HepG2 (cell line): Measurements from ENCODE around the gene CYP19A1. TPM values are rescaled to one million over a fixed set of nuclear protein-coding genes. Genes with fewer than 3 reads are reported as not detected.

Source experiments
- ATAC-seq: fragments of 200-7000 bp; cut with Tn5 transposase; 3 replicates; pipeline ENCODE4 v1.9.1; 2020; ENCODE audit warnings: mild to moderate bottlenecking, moderate library complexity
- BruUV-seq: library from RNA; stranded (reverse); fragments of 400-500 nt; replicated peaks from 2 replicates; lab custom pipeline; 2021; lab: Mats Ljungman, UMichigan
- CTCF ChIA-PET: fragments of 300-600 bp; formaldehyde crosslinking; extraction: SDS; loops from one replicate; lab custom pipeline; 2021; ENCODE audit warnings: low total read pairs, inconsistent platforms, low intra/inter-chr PET ratio; lab: Yijun Ruan, JAX
- POLR2A ChIA-PET: fragments of 350-600 bp; sonication (Branson Sonifier 250); formaldehyde crosslinking; loops from one replicate; lab custom pipeline; 2020; ENCODE audit warnings: antibody characterized with exemption, inconsistent platforms; lab: Yijun Ruan, JAX
- DNase-seq: peaks from one replicate; pipeline ENCODE4 v3.0.0-alpha.2; 2015; ENCODE audit warnings: low spot score
- FAIRE-seq: peaks from 3 replicates; lab custom pipeline; 2011; peaks lifted over from hg19 to GRCh38; lab: Jason Lieb, UNC
- H2AFZ ChIP-seq: one replicate; pipeline ENCODE4 v1.6.1; 2011; ENCODE audit warnings: low read length, inconsistent platforms
- H3K27ac ChIP-seq: fragments of 300-600 bp; 3 replicates; pipeline ENCODE4 v1.8.0; 2011; ENCODE audit warnings: mixed run types, mild to moderate bottlenecking, mixed read lengths, low read length, inconsistent platforms; ENCODE audit not compliant: insufficient read depth; ENCODE audit errors: extremely low read length
- H3K27me3 ChIP-seq, 2 experiments: fragments of 200-600 bp in 1 of 2; 2 replicates in 1 of 2; 3 replicates in 1 of 2; pipeline versions ENCODE4 v1.6.0 to v1.8.0; 2011; ENCODE audit warnings: low read length in 2 of 2, mild to moderate bottlenecking in 2 of 2, moderate library complexity in 2 of 2, inconsistent platforms in 1 of 2; ENCODE audit not compliant: insufficient read depth in 2 of 2, control insufficient read depth in 1 of 2
- H3K36me3 ChIP-seq, 2 experiments: fragments of 200-600 bp in 1 of 2; replicated peaks in 1 of 2; 2 replicates in 1 of 2; 3 replicates in 1 of 2; pipeline versions ENCODE4 v1.5.1 to v1.8.0; 2011; ENCODE audit warnings: low read length in 2 of 2, inconsistent platforms in 1 of 2; ENCODE audit not compliant: insufficient read depth in 2 of 2, control insufficient read depth in 1 of 2
- H3K4me1 ChIP-seq: 2 replicates; pipeline ENCODE4 v1.5.1; 2012; ENCODE audit warnings: low read length, inconsistent platforms; ENCODE audit not compliant: insufficient read depth
- H3K4me2 ChIP-seq: 2 replicates; pipeline ENCODE4 v1.6.0; 2011; ENCODE audit warnings: low read depth, low read length, inconsistent platforms
- H3K4me3 ChIP-seq, 3 experiments: fragments of 200-600 bp in 1 of 3; sonication (generic), shearing (Covaris generic) in 1 of 3; replicated peaks in 1 of 3; 2 replicates each; pipeline ENCODE4 v1.5.1; 2011 to 2016; ENCODE audit warnings: low read length in 3 of 3, inconsistent platforms in 2 of 3, low read depth in 2 of 3, mild to moderate bottlenecking in 2 of 3, control low read depth in 1 of 3, mixed read lengths in 1 of 3; ENCODE audit not compliant: insufficient read depth in 1 of 3
- H3K79me2 ChIP-seq: one replicate; pipeline ENCODE4 v1.6.1; 2011; ENCODE audit warnings: low read length, inconsistent platforms; ENCODE audit not compliant: insufficient read depth
- H3K9ac ChIP-seq: 2 replicates; pipeline ENCODE4 v1.6.0; 2011; ENCODE audit warnings: mild to moderate bottlenecking, low read depth, low read length, inconsistent platforms; ENCODE audit not compliant: insufficient read depth
- H3K9me3 ChIP-seq: 2 replicates; pipeline ENCODE4 v1.5.1; 2012; ENCODE audit warnings: mild to moderate bottlenecking, low read length
- H4K20me1 ChIP-seq: 2 replicates; pipeline ENCODE4 v1.6.0; 2011; ENCODE audit warnings: inconsistent platforms, mild to moderate bottlenecking, low read length, moderate library complexity; ENCODE audit not compliant: insufficient read depth
- DNMT3B ChIP-seq: conservative IDR thresholded peaks from 2 replicates; pipeline ENCODE4 v1.6.1; 2016; ENCODE audit warnings: missing biosample characterization, control low read depth
- ELF3 ChIP-seq: IDR thresholded peaks from 2 replicates; pipeline ENCODE4 v1.6.1; 2016; ENCODE audit warnings: missing genetic modification reagents, missing compliant biosample characterization
- GATAD2A ChIP-seq: IDR thresholded peaks from 2 replicates; pipeline ENCODE4 v1.6.1; 2016
- NR2F1 ChIP-seq, 2 experiments: fragments of 450-650 bp in 1 of 2; formaldehyde crosslinking in 1 of 2; IDR thresholded peaks; 2 replicates each; pipeline versions ENCODE4 v1.5.0 to v1.6.1; 2016 to 2020; ENCODE audit warnings: mild to moderate bottlenecking in 1 of 2, missing compliant biosample characterization in 1 of 2, missing genetic modification reagents in 1 of 2, moderate library complexity in 1 of 2
- PBX2 ChIP-seq: IDR thresholded peaks from 2 replicates; pipeline ENCODE4 v1.6.1; 2016; ENCODE audit warnings: control low read depth
- SETDB1 ChIP-seq: sonication (generic); formaldehyde crosslinking; IDR thresholded peaks from 2 replicates; pipeline ENCODE4 v1.5.1; 2020; ENCODE audit warnings: missing genetic modification reagents, mild to moderate bottlenecking, borderline replicate concordance
- SPEN ChIP-seq: sonication (generic); formaldehyde crosslinking; IDR thresholded peaks from 2 replicates; pipeline ENCODE4 v1.5.1; 2020; ENCODE audit warnings: low read depth, mild to moderate bottlenecking, missing genetic modification reagents
- U2AF1 ChIP-seq: fragments of 200-400 bp; formaldehyde crosslinking; optimal IDR thresholded peaks from 2 replicates; pipeline ENCODE3; 2017; ENCODE audit warnings: mild to moderate bottlenecking, low read depth, low read length
- ZBTB8A ChIP-seq: sonication (generic); formaldehyde crosslinking; IDR thresholded peaks from 2 replicates; pipeline ENCODE4 v1.4.0; 2020; ENCODE audit warnings: mild to moderate bottlenecking, low read depth, missing genetic modification reagents, borderline replicate concordance
- ZNF230 ChIP-seq: sonication (generic); formaldehyde crosslinking; IDR thresholded peaks from 2 replicates; pipeline ENCODE4 v1.4.0; 2020; ENCODE audit warnings: mild to moderate bottlenecking, missing genetic modification reagents
- ZNF232 ChIP-seq: sonication (generic); formaldehyde crosslinking; IDR thresholded peaks from 2 replicates; pipeline ENCODE4 v1.4.0; 2020; ENCODE audit warnings: missing genetic modification reagents, borderline replicate concordance
- ZNF567 ChIP-seq: sonication (generic); formaldehyde crosslinking; IDR thresholded peaks from 2 replicates; pipeline ENCODE4 v1.8.1; 2023; ENCODE audit warnings: mild to moderate bottlenecking, missing genetic modification reagents, borderline replicate concordance
- ZNF572 ChIP-seq: sonication (generic); formaldehyde crosslinking; IDR thresholded peaks from 2 replicates; pipeline ENCODE4 v1.5.1; 2020; ENCODE audit warnings: mild to moderate bottlenecking, missing genetic modification reagents
- ZNF589 ChIP-seq: sonication (generic); formaldehyde crosslinking; conservative IDR thresholded peaks from 2 replicates; pipeline ENCODE4 v1.8.0; 2022; ENCODE audit warnings: mild to moderate bottlenecking, moderate library complexity, missing genetic modification reagents
- ZNF891 ChIP-seq: sonication (generic); formaldehyde crosslinking; IDR thresholded peaks from 2 replicates; pipeline ENCODE4 v1.5.0; 2020; ENCODE audit warnings: mild to moderate bottlenecking, missing genetic modification reagents
- WGBS: methylation state at CpG from one replicate; pipeline ENCODE4 v1.1.6; 2017; ENCODE audit warnings: low lambda C conversion rate; 5-methylcytosine and 5-hydroxymethylcytosine counted together
- in situ Hi-C: cut with HindIII; loops from 2 replicates; pipeline ENCODE4 v1.10.0; 2017; ENCODE audit warnings: low pct_unique_long_range_greater_than_20kb; ENCODE audit not compliant: extremely low pct_ligation_motif_present
- intact Hi-C: fragments of 100-400 bp; cut with micrococcal nuclease; formaldehyde crosslinking; loops from one replicate; pipeline ENCODE4 v1.10.0; 2022; ENCODE audit not compliant: unreplicated experiment
- polyA plus RNA-seq, 8 experiments: library from polyadenylated mRNA; depleted of rRNA in 3 of 8; stranded (reverse) in 7 of 8; unstranded in 1 of 8; fragments of >200 nt; fragmentation: Illumina TruSeq in 4 of 8; extraction: Trizol in 4 of 8; gene quantifications; 2 replicates each; pipeline versions ENCODE4 v1.2.1 to v1.2.3, GENCODE V29; 2011 to 2016; ENCODE audit warnings: low read depth in 4 of 8, missing spikeins in 1 of 8, mixed read lengths in 1 of 8; ENCODE audit not compliant: insufficient read depth in 1 of 8
- total RNA-seq, 5 experiments: library from RNA; depleted of rRNA; stranded (reverse); fragments of >200 nt; fragmentation: Illumina TruSeq; extraction: Trizol; gene quantifications; 2 replicates each; pipeline ENCODE4 v1.2.3, GENCODE V29; 2016; ENCODE audit warnings: low read depth in 1 of 5
- TF ChIP-seq, protein P1 (sequence below): sonication (generic); formaldehyde crosslinking; IDR thresholded peaks from 2 replicates; pipeline ENCODE4 v1.8.0; 2023; ENCODE audit warnings: mild to moderate bottlenecking, missing genetic modification reagents
- TF ChIP-seq, protein P2 (sequence below): sonication (generic); formaldehyde crosslinking; IDR thresholded peaks from 2 replicates; pipeline ENCODE4 v1.5.1; 2020; ENCODE audit warnings: mild to moderate bottlenecking, missing genetic modification reagents, moderate library complexity

CYP19A1 gene
- total and polyA plus RNA-seq, 2 of the 13 experiments (the other 11 are each of a cell fraction or from before 2014, with no cell fraction given), result 10.9 to 23.0 TPM

- H3K27ac ChIP-seq, result no peak overlapping the region
- H3K4me2 ChIP-seq, result peak overlapping the region; percentile 26
- in situ Hi-C loops (loop anchor here (5.0 kb wide), 1 partner anchor 89 kb away; no protein-coding TSS in a partner anchor), intact Hi-C loops (loop anchor here (5.0 to 10.0 kb wide), 2 partner anchors 79 to 124 kb away; no protein-coding TSS in a partner anchor)
- 27% methylated on average over 12 of the region's 13 CpGs for WGBS
- H3K79me2 ChIP-seq, result no peaks in the 10 kb centered on the region
- peak; percentile 69 for DNase-seq
- H4K20me1 ChIP-seq, result no peaks in the 10 kb centered on the region
- peak; percentile 68 for FAIRE-seq
- no TSS peak for BruUV-seq
- H3K9ac ChIP-seq, result no peak overlapping the region
- no peaks in the 10 kb centered on the region for H3K9me3 ChIP-seq
- peaks cover 43% of the 10 kb centered on the region for H3K4me1 ChIP-seq
- POLR2A ChIA-PET, result interaction anchor here (1.0 to 1.4 kb wide), 4 partner anchors 9 to 26 kb away, joined by 3 to 6 read pairs (median 3); no protein-coding TSS in a partner anchor
- H3K36me3 ChIP-seq, result no peaks in the 10 kb centered on the region
- CTCF ChIA-PET, result interaction anchor here (1.6 kb wide), 1 partner anchor 91 kb away, joined by 5 read pairs; no protein-coding TSS in a partner anchor
- no peaks in the 10 kb centered on the region for H3K27me3 ChIP-seq
- peak; percentile 90 for ATAC-seq
- H3K4me3 ChIP-seq, result no peak overlapping the region
- H2AFZ ChIP-seq, result no peak overlapping the region
- TF ChIP-seq ZNF891 (CRISPR knock-in tag), result no peak
- no peak for TF ChIP-seq ZNF589 (CRISPR knock-in tag)
- no peak for TF ChIP-seq DNMT3B (CRISPR knock-in tag)
- TF ChIP-seq ZNF232 (CRISPR knock-in tag), result no peak
- 0 out of 2 replicates have a peak, but pooled peaks have one; percentile 27 for TF ChIP-seq GATAD2A
- TF ChIP-seq ZNF572 (CRISPR knock-in tag), result no peak
- TF ChIP-seq ZBTB8A (CRISPR knock-in tag), result no peak
- TF ChIP-seq NR2F1 (CRISPR knock-in tag; IDR thresholded peaks at IDR 0.05), result peak; percentile 62 to 83; a peak in 3 of 4 replicates
- TF ChIP-seq, protein P1, sequence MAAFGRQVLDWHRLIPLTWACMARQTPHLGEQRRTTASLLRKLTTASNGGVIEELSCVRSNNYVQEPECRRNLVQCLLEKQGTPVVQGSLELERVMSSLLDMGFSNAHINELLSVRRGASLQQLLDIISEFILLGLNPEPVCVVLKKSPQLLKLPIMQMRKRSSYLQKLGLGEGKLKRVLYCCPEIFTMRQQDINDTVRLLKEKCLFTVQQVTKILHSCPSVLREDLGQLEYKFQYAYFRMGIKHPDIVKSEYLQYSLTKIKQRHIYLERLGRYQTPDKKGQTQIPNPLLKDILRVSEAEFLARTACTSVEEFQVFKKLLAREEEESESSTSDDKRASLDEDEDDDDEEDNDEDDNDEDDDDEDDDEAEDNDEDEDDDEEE (CRISPR knock-in tag), result 0 out of 2 replicates have a peak, but pooled peaks have one; percentile 38
- no peak for TF ChIP-seq ZNF567
- TF ChIP-seq, protein P2, sequence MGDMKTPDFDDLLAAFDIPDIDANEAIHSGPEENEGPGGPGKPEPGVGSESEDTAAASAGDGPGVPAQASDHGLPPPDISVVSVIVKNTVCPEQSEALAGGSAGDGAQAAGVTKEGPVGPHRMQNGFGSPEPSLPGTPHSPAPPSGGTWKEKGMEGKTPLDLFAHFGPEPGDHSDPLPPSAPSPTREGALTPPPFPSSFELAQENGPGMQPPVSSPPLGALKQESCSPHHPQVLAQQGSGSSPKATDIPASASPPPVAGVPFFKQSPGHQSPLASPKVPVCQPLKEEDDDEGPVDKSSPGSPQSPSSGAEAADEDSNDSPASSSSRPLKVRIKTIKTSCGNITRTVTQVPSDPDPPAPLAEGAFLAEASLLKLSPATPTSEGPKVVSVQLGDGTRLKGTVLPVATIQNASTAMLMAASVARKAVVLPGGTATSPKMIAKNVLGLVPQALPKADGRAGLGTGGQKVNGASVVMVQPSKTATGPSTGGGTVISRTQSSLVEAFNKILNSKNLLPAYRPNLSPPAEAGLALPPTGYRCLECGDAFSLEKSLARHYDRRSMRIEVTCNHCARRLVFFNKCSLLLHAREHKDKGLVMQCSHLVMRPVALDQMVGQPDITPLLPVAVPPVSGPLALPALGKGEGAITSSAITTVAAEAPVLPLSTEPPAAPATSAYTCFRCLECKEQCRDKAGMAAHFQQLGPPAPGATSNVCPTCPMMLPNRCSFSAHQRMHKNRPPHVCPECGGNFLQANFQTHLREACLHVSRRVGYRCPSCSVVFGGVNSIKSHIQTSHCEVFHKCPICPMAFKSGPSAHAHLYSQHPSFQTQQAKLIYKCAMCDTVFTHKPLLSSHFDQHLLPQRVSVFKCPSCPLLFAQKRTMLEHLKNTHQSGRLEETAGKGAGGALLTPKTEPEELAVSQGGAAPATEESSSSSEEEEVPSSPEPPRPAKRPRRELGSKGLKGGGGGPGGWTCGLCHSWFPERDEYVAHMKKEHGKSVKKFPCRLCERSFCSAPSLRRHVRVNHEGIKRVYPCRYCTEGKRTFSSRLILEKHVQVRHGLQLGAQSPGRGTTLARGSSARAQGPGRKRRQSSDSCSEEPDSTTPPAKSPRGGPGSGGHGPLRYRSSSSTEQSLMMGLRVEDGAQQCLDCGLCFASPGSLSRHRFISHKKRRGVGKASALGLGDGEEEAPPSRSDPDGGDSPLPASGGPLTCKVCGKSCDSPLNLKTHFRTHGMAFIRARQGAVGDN (CRISPR knock-in tag), result peak; percentile 43; the same call in 1 of the 2 replicates
- no peak for TF ChIP-seq ELF3 (CRISPR knock-in tag)
- no peak for TF ChIP-seq SETDB1 (CRISPR knock-in tag)
- no peak for TF ChIP-seq U2AF1
- no peak for TF ChIP-seq SPEN (CRISPR knock-in tag)
- no peak for TF ChIP-seq PBX2
- no peak for TF ChIP-seq ZNF230 (CRISPR knock-in tag)
Observed at GRCh38 chr15:51288143-51289065, 50.0 kb downstream of the CYP19A1 start.
